Fibroblast of lung (primary cell): Measurements from ENCODE around the gene CD59. TPM values are rescaled to one million over a fixed set of nuclear protein-coding genes. Genes with fewer than 3 reads are reported as not detected.

Experiments used
- DNase-seq, 2 donors: peaks; one replicate each; pipeline versions ENCODE4 v3.0.0 to v3.0.0-alpha.2; 2010; ENCODE audit warnings: low read depth in 2 of 2
- H2AFZ ChIP-seq: 2 replicates; pipeline ENCODE4 v1.5.1; 2012; ENCODE audit warnings: low read length, control low read depth, inconsistent platforms
- H3K27ac ChIP-seq: 2 replicates; pipeline ENCODE4 v1.5.1; 2011; ENCODE audit warnings: low read length, control low read depth; ENCODE audit not compliant: insufficient read depth
- H3K27me3 ChIP-seq: 2 replicates; pipeline ENCODE4 v1.5.1; 2011; ENCODE audit warnings: mild to moderate bottlenecking, low read length; ENCODE audit not compliant: control insufficient read depth, insufficient read depth
- H3K36me3 ChIP-seq: 2 replicates; pipeline ENCODE4 v1.5.1; 2011; ENCODE audit warnings: low read length; ENCODE audit not compliant: control insufficient read depth, insufficient read depth
- H3K4me1 ChIP-seq: 2 replicates; pipeline ENCODE4 v1.5.1; 2011; ENCODE audit warnings: low read length; ENCODE audit not compliant: control insufficient read depth, insufficient read depth; ENCODE audit errors: extremely low read depth
- H3K4me2 ChIP-seq: 2 replicates; pipeline ENCODE4 v1.5.1; 2011; ENCODE audit warnings: low read length, control low read depth; ENCODE audit not compliant: insufficient read depth; ENCODE audit errors: extremely low read depth
- H3K4me3 ChIP-seq, 4 experiments: fragments of 200-600 bp in 1 of 4; sonication (generic) in 1 of 4; replicated peaks in 1 of 4; 2 replicates each; pipeline ENCODE4 v1.5.1; 2011 to 2016; ENCODE audit warnings: low read length in 4 of 4, low read depth in 3 of 4, mild to moderate bottlenecking in 3 of 4, control low read depth in 2 of 4, inconsistent platforms in 1 of 4, mixed read lengths in 1 of 4; ENCODE audit not compliant: insufficient read depth in 1 of 4; ENCODE audit errors: control extremely low read depth in 1 of 4
- H3K79me2 ChIP-seq: 2 replicates; pipeline ENCODE4 v1.5.1; 2012; ENCODE audit warnings: mild to moderate bottlenecking, low read length, inconsistent platforms; ENCODE audit not compliant: control insufficient read depth, insufficient read depth
- H3K9ac ChIP-seq: 2 replicates; pipeline ENCODE4 v1.5.1; 2011; ENCODE audit warnings: mild to moderate bottlenecking, low read length, control low read depth; ENCODE audit not compliant: insufficient read depth
- H3K9me3 ChIP-seq: 2 replicates; pipeline ENCODE4 v1.5.1; 2012; ENCODE audit warnings: low read depth, low read length; ENCODE audit not compliant: control insufficient read depth, insufficient read depth
- H4K20me1 ChIP-seq: 2 replicates; pipeline ENCODE4 v1.5.1; 2011; ENCODE audit warnings: low read length; ENCODE audit not compliant: control insufficient read depth, insufficient read depth; ENCODE audit errors: extremely low read depth
- EZH2 ChIP-seq: IDR thresholded peaks from 2 replicates; pipeline ENCODE4 v1.5.1; 2012; ENCODE audit warnings: low read length, control low read depth, mild to moderate bottlenecking; ENCODE audit errors: missing control alignments
- polyA plus RNA-seq, 2 donors: library from polyadenylated mRNA; depleted of rRNA in 1 of 2; stranded (reverse) in 1 of 2; unstranded in 1 of 2; fragments of >200 nt; gene quantifications; 2 replicates each; pipeline ENCODE4 v1.2.1, GENCODE V29; 2011 to 2012; ENCODE audit warnings: missing spikeins in 1 of 2
- total RNA-seq: library from RNA; depleted of rRNA; stranded (reverse); fragments of >200 nt; gene quantifications from 2 replicates; pipeline ENCODE4 v1.2.1, GENCODE V29; 2014
- TF ChIP-seq, protein P1 (sequence below), 2 donors: IDR thresholded peaks in 1 of 2; conservative IDR thresholded peaks in 1 of 2; 1 replicate in 1 of 2; 2 replicates in 1 of 2; pipeline ENCODE4 v1.5.1; 2011 to 2012; ENCODE audit warnings: low read length in 2 of 2, control low read depth in 1 of 2, inconsistent platforms in 1 of 2, low read depth in 1 of 2, mild to moderate bottlenecking in 1 of 2

CD59 gene
- total and polyA plus RNA-seq, 2 donors (not counting 1 experiment from before 2014, with no cell fraction given), result 380 to 1,165 TPM

DNA sequence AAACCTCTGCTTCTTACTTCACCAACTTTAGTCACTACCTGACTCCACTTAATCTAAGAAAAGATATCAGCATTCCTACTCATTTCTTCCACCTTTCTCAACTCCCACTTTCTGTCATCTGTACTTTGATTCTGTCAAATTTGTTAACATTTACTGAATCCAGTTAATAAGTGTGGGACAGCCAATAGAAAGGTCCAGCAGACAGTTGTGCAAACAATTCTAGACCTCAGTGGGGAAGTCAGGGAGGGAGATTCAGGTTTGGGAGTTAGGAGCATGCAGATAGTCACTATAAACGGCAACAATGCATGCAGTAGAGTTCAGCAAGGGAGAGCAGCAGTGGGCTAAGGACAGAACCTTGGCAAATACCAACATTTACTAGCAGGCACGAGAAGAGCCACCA lies 34.0 kb upstream of the CD59 start:
- H3K9ac ChIP-seq, result no peak overlapping the region
- peaks cover 5% of the 10 kb centered on the region for H3K36me3 ChIP-seq
- no peaks in the 10 kb centered on the region for H3K9me3 ChIP-seq

DNA sequence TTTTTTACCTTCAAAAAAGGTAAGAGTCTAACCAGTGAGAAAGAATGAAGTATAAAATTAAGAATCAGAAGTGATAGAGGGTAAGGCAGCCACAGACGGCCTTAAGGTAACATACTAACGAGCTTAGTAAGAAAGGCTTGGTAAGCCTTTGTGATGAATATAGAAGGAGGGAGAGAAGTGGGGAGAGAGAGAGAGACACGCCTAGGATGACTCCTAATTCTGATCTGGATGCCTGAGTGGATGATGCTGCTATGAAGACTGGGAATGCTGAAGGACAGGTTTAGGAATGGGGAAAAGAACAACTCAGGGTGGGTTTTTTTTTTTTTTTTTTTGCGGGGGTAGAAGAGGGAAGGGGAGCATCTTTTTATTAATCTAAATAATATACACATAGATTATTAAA lies 33.3 kb upstream of the CD59 start:
- H2AFZ ChIP-seq, result no peak overlapping the region
- H3K27ac ChIP-seq, result no peak overlapping the region
- H3K4me3 ChIP-seq, result no peak overlapping the region
- no peaks in the 10 kb centered on the region for H3K27me3 ChIP-seq
- H4K20me1 ChIP-seq, result no peaks in the 10 kb centered on the region
- peak in 1 of 2 donors; percentile 13 for DNase-seq
- H3K79me2 ChIP-seq, result peaks cover 17% of the 10 kb centered on the region
- no peaks in the 10 kb centered on the region for H3K4me1 ChIP-seq
- H3K36me3 ChIP-seq, result peaks cover 5% of the 10 kb centered on the region
- H3K4me2 ChIP-seq, result no peak overlapping the region
- no peaks in the 10 kb centered on the region for H3K9me3 ChIP-seq
- TF ChIP-seq, protein P1, sequence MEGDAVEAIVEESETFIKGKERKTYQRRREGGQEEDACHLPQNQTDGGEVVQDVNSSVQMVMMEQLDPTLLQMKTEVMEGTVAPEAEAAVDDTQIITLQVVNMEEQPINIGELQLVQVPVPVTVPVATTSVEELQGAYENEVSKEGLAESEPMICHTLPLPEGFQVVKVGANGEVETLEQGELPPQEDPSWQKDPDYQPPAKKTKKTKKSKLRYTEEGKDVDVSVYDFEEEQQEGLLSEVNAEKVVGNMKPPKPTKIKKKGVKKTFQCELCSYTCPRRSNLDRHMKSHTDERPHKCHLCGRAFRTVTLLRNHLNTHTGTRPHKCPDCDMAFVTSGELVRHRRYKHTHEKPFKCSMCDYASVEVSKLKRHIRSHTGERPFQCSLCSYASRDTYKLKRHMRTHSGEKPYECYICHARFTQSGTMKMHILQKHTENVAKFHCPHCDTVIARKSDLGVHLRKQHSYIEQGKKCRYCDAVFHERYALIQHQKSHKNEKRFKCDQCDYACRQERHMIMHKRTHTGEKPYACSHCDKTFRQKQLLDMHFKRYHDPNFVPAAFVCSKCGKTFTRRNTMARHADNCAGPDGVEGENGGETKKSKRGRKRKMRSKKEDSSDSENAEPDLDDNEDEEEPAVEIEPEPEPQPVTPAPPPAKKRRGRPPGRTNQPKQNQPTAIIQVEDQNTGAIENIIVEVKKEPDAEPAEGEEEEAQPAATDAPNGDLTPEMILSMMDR (conservative IDR thresholded peaks at IDR 0.05 in 1 of 2, IDR thresholded peaks at IDR 0.05 in 1 of 2; ENCODE audit: low read depth in 1 of 2, low read length in 2 of 2), result no peak
- TF ChIP-seq EZH2, result no peak
- H3K9ac ChIP-seq, result no peak overlapping the region

More for the DNA sequence above, 34.0 kb upstream of the CD59 start:
- Histone ChIP-seq H3K79me2 (peaks cover 17% of the 10 kb centered on the region), H4K20me1 (no peaks in the 10 kb centered on the region), H3K4me1 (peaks cover 2% of the 10 kb centered on the region), H3K27me3 (no peaks in the 10 kb centered on the region), H2AFZ (no peak overlapping the region), H3K4me2 (no peak overlapping the region), H3K27ac (no peak overlapping the region), H3K4me3 (no peak overlapping the region)
- TF ChIP-seq, protein P1 (conservative IDR thresholded peaks at IDR 0.05 in 1 of 2, IDR thresholded peaks at IDR 0.05 in 1 of 2; ENCODE audit: low read depth in 1 of 2, low read length in 2 of 2), result no peak
- TF ChIP-seq EZH2, result no peak
- DNase-seq, result no peak

GRCh38 chr11:33767624-33768023 lies 31.4 kb upstream of the CD59 start:
- no peaks in the 10 kb centered on the region for H4K20me1 ChIP-seq
- no peaks in the 10 kb centered on the region for H3K4me1 ChIP-seq
- no peak overlapping the region for H2AFZ ChIP-seq
- H3K9me3 ChIP-seq, result no peaks in the 10 kb centered on the region
- H3K4me3 ChIP-seq, result no peak overlapping the region
- H3K36me3 ChIP-seq, result peaks cover 5% of the 10 kb centered on the region
- TF ChIP-seq EZH2, result no peak
- TF ChIP-seq, protein P1 (conservative IDR thresholded peaks at IDR 0.05 in 1 of 2, IDR thresholded peaks at IDR 0.05 in 1 of 2; ENCODE audit: low read depth in 1 of 2, low read length in 2 of 2), result no peak
- H3K27me3 ChIP-seq, result no peaks in the 10 kb centered on the region
- no peak overlapping the region for H3K4me2 ChIP-seq
- no peak overlapping the region for H3K27ac ChIP-seq
- peaks cover 7% of the 10 kb centered on the region for H3K79me2 ChIP-seq
- no peak for DNase-seq
- no peak overlapping the region for H3K9ac ChIP-seq
